SK-N-MC (cell line): ENCODE measurements around the gene FETUB.

Source experiments
- DNase-seq: peaks from one replicate; pipeline ENCODE4 v3.0.0-alpha.2; 2011; ENCODE audit warnings: low read depth, low spot score
- H3K27ac ChIP-seq: fragments of 200-600 bp; sonication (generic); 2 replicates; pipeline ENCODE4 v1.5.1; 2016; ENCODE audit warnings: mixed run types
- H3K36me3 ChIP-seq: fragments of 200-600 bp; sonication (generic); 2 replicates; pipeline ENCODE4 v1.6.1; 2017; ENCODE audit warnings: antibody characterized with exemption, low read length, mixed read lengths; ENCODE audit not compliant: insufficient read depth
- H3K4me3 ChIP-seq: fragments of 200-600 bp; sonication (generic); 2 replicates; pipeline ENCODE4 v1.5.1; 2016
- H3K9ac ChIP-seq: fragments of 200-600 bp; sonication (generic); 2 replicates; pipeline ENCODE4 v1.8.0; 2017; ENCODE audit warnings: mixed run types, mixed read lengths; ENCODE audit not compliant: insufficient read length
- H3K9me3 ChIP-seq: fragments of 200-600 bp; sonication (generic); 2 replicates; pipeline ENCODE4 v1.6.1; 2017; ENCODE audit warnings: low read depth, mild to moderate bottlenecking, antibody characterized with exemption, low read length, moderate library complexity, mixed read lengths
- EZH2 ChIP-seq: fragments of 200-600 bp; sonication (generic); IDR thresholded peaks from one replicate; pipeline ENCODE4 v1.6.1; 2017; ENCODE audit warnings: antibody characterized with exemption
- FOXP2 ChIP-seq: optimal IDR thresholded peaks from 2 replicates; pipeline ENCODE3; 2011; ENCODE audit warnings: mild to moderate bottlenecking, moderate library complexity; ENCODE audit not compliant: insufficient read depth; ENCODE audit errors: extremely low read length, control extremely low read depth
- POLR2AphosphoS5 ChIP-seq: IDR thresholded peaks from 2 replicates; pipeline ENCODE4 v1.6.1; 2012; ENCODE audit warnings: mild to moderate bottlenecking, low read depth, low read length, borderline replicate concordance

The FETUB gene

GRCh38 chr3:186637686-186638085 lies 2.5 kb upstream of the FETUB start:
- H3K9ac ChIP-seq: no peak overlapping the region
- no peak for DNase-seq

GRCh38 chr3:186638259-186638658 lies 1.9 kb upstream of the FETUB start:
- TF ChIP-seq FOXP2 (no peak), EZH2 (no peak), POLR2AphosphoS5 (no peak)
- Histone ChIP-seq H3K9me3 (no peaks in the 10 kb centered on the region), H3K9ac (no peak overlapping the region), H3K4me3 (no peak overlapping the region), H3K36me3 (no peaks in the 10 kb centered on the region), H3K27ac (no peak overlapping the region)
- no peak for DNase-seq

More at GRCh38 chr3:186637686-186638085, 2.5 kb upstream of the FETUB start:
- Histone ChIP-seq H3K4me3 (no peak overlapping the region), H3K36me3 (no peaks in the 10 kb centered on the region), H3K27ac (no peak overlapping the region), H3K9me3 (no peaks in the 10 kb centered on the region)
- no peak for TF ChIP-seq POLR2AphosphoS5
- TF ChIP-seq EZH2: no peak
- TF ChIP-seq FOXP2: no peak

- Histone ChIP-seq H3K36me3 (no peaks in the 10 kb centered on the region), H3K4me3 (no peak overlapping the region), H3K27ac (no peak overlapping the region), H3K9ac (no peak overlapping the region), H3K9me3 (no peaks in the 10 kb centered on the region)
- no peak for DNase-seq
- no peak for TF ChIP-seq POLR2AphosphoS5
- no peak for TF ChIP-seq FOXP2
- TF ChIP-seq EZH2: no peak
Observed at GRCh38 chr3:186640473-186640818, 247 bp downstream of the FETUB start.

GRCh38 chr3:186640929-186641328 lies 730 bp downstream of the FETUB start:
- DNase-seq: no peak
- H3K36me3 ChIP-seq: no peaks in the 10 kb centered on the region
- TF ChIP-seq FOXP2 (no peak), EZH2 (no peak), POLR2AphosphoS5 (no peak)
- no peaks in the 10 kb centered on the region for H3K9me3 ChIP-seq
- H3K9ac ChIP-seq: no peak overlapping the region
- H3K27ac ChIP-seq: no peak overlapping the region
- no peak overlapping the region for H3K4me3 ChIP-seq

- H3K27ac ChIP-seq: no peak overlapping the region
- no peak overlapping the region for H3K9ac ChIP-seq
- no peaks in the 10 kb centered on the region for H3K9me3 ChIP-seq
- H3K4me3 ChIP-seq: no peak overlapping the region
- no peaks in the 10 kb centered on the region for H3K36me3 ChIP-seq
- TF ChIP-seq FOXP2 (no peak), POLR2AphosphoS5 (no peak), EZH2 (no peak)
- DNase-seq: no peak
Observed at GRCh38 chr3:186642014-186642413, 1.8 kb downstream of the FETUB start.

- DNase-seq: no peak
- no peak overlapping the region for H3K4me3 ChIP-seq
- no peak for TF ChIP-seq FOXP2
- no peak overlapping the region for H3K27ac ChIP-seq
- H3K9ac ChIP-seq: no peak overlapping the region
- no peaks in the 10 kb centered on the region for H3K9me3 ChIP-seq
- H3K36me3 ChIP-seq: no peaks in the 10 kb centered on the region
Observed at GRCh38 chr3:186643493-186643892, 3.3 kb downstream of the FETUB start.

GRCh38 chr3:186644683-186645082 lies 4.5 kb downstream of the FETUB start:
- H3K9me3 ChIP-seq: no peaks in the 10 kb centered on the region
- no peak overlapping the region for H3K27ac ChIP-seq
- H3K4me3 ChIP-seq: no peak overlapping the region
- no peak overlapping the region for H3K9ac ChIP-seq
- no peak for DNase-seq
- TF ChIP-seq FOXP2 (no peak), EZH2 (no peak), POLR2AphosphoS5 (no peak)
- H3K36me3 ChIP-seq: no peaks in the 10 kb centered on the region

- no peak overlapping the region for H3K27ac ChIP-seq
- no peaks in the 10 kb centered on the region for H3K36me3 ChIP-seq
- H3K9me3 ChIP-seq: no peaks in the 10 kb centered on the region
- H3K9ac ChIP-seq: no peak overlapping the region
- H3K4me3 ChIP-seq: no peak overlapping the region
- no peak for TF ChIP-seq FOXP2
- no peak for TF ChIP-seq POLR2AphosphoS5
- no peak for TF ChIP-seq EZH2
- no peak for DNase-seq
Observed at GRCh38 chr3:186646106-186646505, 5.9 kb downstream of the FETUB start.

GRCh38 chr3:186646841-186647240 lies 6.6 kb downstream of the FETUB start:
- TF ChIP-seq POLR2AphosphoS5: no peak
- no peak for TF ChIP-seq EZH2
- Histone ChIP-seq H3K27ac (no peak overlapping the region), H3K4me3 (no peak overlapping the region), H3K9ac (no peak overlapping the region), H3K9me3 (no peaks in the 10 kb centered on the region), H3K36me3 (no peaks in the 10 kb centered on the region)
- DNase-seq: no peak

- TF ChIP-seq POLR2AphosphoS5: no peak
- no peak for TF ChIP-seq FOXP2
- TF ChIP-seq EZH2: no peak
- DNase-seq: no peak
- H3K36me3 ChIP-seq: no peaks in the 10 kb centered on the region
- H3K27ac ChIP-seq: no peak overlapping the region
- H3K9ac ChIP-seq: no peak overlapping the region
- H3K9me3 ChIP-seq: no peaks in the 10 kb centered on the region
- H3K4me3 ChIP-seq: no peak overlapping the region
Observed at GRCh38 chr3:186648851-186649250, 8.7 kb downstream of the FETUB start.
